ENCODE results near the gene REG1A.

REG1A gene

GRCh38 chr2:79086255-79086654 lies 34.0 kb upstream of the REG1A start:
- no peak overlapping the region for H3K4me3 ChIP-seq (ENCODE audit: low read depth, low read length)
- no peak for DNase-seq (ENCODE audit: low read depth)
- TF ChIP-seq CTCF (IDR thresholded peaks at IDR 0.05; ENCODE audit: low read depth, low read length, missing control alignments): no peak

- no peak for TF ChIP-seq CTCF (IDR thresholded peaks at IDR 0.05; ENCODE audit: low read depth, low read length, missing control alignments)
- H3K4me3 ChIP-seq (ENCODE audit: low read depth, low read length): no peak within 1 kb of the TSS
- DNase-seq (ENCODE audit: low read depth): no peak
These were observed 32.4 kb upstream of the REG1A start, which contains the start of gene REG1B for GRCh38 chr2:79087785-79088364. Gene REG1B, minus strand, starts transcription at chr2:79087993. Its CDS starts 381 bp downstream, at chr2:79087612.

GRCh38 chr2:79090693-79091092 lies 29.6 kb upstream of the REG1A start:
- TF ChIP-seq CTCF (IDR thresholded peaks at IDR 0.05; ENCODE audit: low read depth, low read length, missing control alignments): no peak
- no peak for DNase-seq (ENCODE audit: low read depth)
- no peak overlapping the region for H3K4me3 ChIP-seq (ENCODE audit: low read depth, low read length)

GRCh38 chr2:79097843-79098242 lies 22.4 kb upstream of the REG1A start:
- no peak for DNase-seq (ENCODE audit: low read depth)
- no peak for TF ChIP-seq CTCF (IDR thresholded peaks at IDR 0.05; ENCODE audit: low read depth, low read length, missing control alignments)
- H3K4me3 ChIP-seq (ENCODE audit: low read depth, low read length): no peak overlapping the region

- H3K4me3 ChIP-seq (ENCODE audit: low read depth, low read length): no peak overlapping the region
- TF ChIP-seq CTCF (IDR thresholded peaks at IDR 0.05; ENCODE audit: low read depth, low read length, missing control alignments): no peak
- no peak for DNase-seq (ENCODE audit: low read depth)
These were observed 21.1 kb upstream of the REG1A start for GRCh38 chr2:79099140-79099686.

GRCh38 chr2:79100285-79100684 lies 20.0 kb upstream of the REG1A start:
- no peak for TF ChIP-seq CTCF (IDR thresholded peaks at IDR 0.05; ENCODE audit: low read depth, low read length, missing control alignments)
- no peak overlapping the region for H3K4me3 ChIP-seq (ENCODE audit: low read depth, low read length)
- DNase-seq (ENCODE audit: low read depth): no peak

- TF ChIP-seq CTCF (IDR thresholded peaks at IDR 0.05; ENCODE audit: low read depth, low read length, missing control alignments): no peak
- no peak overlapping the region for H3K4me3 ChIP-seq (ENCODE audit: low read depth, low read length)
- no peak for DNase-seq (ENCODE audit: low read depth)
These were observed 19.3 kb upstream of the REG1A start for GRCh38 chr2:79101024-79101423.
